HuH-7 (cell line): ENCODE data around the gene LASP1.
"Not testable (repeated sequence)": the region's sequence is repeated elsewhere in the genome, so short reads cannot be mapped to it uniquely, and the experiment has no call there.

Source experiments
- DNase-seq: peaks from one replicate; pipeline ENCODE4 v3.0.0; 2011; ENCODE audit warnings: low spot score

LASP1 gene

DNA sequence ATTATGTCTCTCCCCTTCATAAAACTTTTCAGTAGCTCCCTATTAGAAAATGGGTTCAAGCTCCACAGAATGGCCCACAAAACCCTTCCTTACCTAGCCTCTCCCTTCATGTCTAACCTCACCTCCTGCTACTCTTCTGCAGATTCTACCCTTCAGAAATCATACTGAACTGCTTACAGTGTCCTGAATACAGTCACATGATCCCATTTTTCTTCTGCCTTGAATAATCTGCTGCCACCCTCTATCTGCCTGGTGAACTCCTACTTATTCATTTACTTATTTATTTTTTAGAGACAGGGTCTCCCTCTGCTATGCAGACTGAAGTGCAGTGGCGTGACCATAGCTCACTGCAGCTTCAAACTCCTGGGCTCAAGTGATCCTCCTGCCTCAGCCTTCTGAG, 70.5 kb downstream of the LASP1 start:
- no peak for DNase-seq

DNA sequence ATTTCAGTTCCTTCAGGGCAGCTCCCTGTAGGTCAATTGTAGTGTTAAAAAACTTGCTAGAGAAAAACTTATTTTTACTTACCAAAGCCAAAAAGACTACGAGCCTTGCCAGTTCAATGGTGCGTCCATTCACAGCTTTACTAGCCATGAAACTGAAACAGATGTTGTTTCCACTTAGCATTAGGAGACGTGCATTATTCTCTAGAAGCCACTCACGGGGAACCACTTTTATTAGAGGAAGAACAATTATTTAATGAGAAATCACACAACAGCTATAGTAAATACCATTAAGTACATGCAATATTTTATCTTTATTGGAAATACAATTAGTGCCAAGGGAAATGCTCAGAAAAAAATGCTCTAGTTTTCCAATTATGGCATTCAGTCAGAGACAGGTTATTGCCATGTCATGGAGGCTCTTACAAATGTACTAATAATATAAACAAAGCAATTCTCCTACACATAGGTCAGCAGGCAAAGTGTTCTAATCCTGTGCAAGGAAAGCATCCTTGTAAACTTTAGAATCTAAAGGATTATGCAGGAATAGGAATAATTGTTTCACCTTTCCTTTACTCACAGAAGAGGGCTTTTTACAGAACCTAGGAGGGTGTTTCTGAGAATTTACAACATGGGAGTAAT, 73.0 kb downstream of the LASP1 start:
- DNase-seq: no peak

DNA sequence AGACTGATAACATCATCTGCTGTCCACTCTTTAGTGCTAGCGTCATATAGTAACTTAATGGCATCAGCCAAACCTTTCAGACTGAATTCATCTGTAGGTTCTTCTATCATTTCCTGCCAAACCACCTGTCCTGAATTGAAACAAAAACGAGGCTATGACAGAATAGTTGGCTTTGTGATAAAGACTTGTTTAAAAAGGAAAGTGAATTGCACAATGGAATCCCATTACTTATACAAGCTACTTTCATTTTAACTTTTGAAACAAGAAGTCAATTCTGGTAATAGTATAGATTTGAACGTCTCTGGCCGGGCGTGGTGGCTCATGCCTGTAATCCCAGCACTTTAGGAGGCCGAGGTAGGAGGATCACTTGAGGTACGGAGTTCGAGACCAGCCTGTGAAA, 73.7 kb downstream of the LASP1 start:
- DNase-seq: no peak

DNA sequence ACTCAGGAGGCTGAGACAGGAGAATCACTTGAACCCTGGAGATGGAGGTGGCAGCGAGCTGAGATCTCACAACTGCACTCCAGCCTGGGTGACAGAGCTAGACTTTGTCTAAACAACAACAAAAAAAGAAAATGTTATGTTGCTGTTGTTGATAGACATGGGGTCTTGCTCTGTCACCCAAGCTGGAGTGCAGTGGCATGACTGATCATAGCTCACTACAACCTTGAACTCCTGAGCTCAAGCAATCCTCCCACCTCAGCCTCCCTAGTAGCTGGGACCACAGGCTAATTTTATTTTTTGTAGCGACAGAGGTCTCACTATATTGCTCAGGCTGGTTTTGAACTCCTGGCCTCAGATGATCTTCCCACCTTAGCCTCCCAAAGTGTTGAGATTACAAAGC, 77.3 kb downstream of the LASP1 start:
- DNase-seq: no peak

DNA sequence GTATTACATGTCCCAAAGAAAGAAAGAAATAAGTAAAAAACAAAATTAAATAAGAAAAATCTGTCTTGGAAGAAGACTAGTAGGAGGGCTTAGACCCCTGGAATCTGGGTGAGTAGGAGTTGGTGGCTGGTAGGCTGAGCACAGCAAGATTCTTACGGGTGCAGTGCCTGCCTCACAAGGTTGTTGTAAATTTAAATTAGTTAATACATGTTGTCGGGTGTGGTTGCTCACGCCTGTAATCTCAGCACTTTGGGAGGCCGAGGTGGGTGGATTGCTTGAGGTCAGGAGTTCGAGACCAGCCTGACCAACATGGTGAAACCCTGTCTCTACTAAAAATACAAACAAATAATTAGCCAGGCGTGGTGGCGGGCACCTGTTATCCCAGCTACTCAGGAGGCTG, 83.9 kb downstream of the LASP1 start:
- DNase-seq: not testable (repeated sequence)

DNA sequence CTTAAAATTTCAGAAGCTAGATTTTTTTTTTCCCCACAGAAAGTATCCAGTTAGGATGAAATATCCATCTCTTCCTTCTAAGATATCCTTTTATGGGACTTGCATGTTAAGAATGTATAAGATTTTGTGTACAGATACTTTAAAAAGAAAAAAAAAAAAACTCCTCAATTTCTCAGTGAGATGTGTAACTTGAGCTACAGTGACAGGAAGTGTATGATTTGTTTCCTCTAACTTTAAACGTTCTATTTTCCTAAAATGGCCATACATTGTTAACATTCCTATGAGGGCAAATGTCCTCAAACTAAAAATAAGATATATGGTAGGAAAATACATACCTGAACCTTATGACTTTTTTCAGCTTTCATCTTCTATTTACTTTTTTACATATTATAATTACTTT, 88.5 kb downstream of the LASP1 start:
- no peak for DNase-seq

DNA sequence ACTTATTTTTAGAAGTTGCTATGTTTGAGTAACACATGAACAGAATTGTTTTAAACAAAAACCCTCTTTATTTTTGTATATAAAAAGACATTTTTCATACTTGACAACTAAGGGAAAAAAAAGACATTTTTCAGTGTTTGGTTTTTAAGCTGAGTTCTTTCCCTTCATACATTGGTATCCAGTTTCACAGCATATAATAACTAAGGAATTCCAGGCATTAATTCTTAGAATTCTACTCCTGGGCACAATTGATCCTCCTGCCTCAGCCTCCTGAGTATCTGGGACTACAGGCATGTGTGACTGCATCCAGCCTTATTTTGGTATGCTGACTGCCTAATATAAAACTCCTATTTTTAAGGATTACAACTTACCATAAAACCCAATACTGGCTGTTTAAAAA, 88.9 kb downstream of the LASP1 start:
- DNase-seq: no peak

DNA sequence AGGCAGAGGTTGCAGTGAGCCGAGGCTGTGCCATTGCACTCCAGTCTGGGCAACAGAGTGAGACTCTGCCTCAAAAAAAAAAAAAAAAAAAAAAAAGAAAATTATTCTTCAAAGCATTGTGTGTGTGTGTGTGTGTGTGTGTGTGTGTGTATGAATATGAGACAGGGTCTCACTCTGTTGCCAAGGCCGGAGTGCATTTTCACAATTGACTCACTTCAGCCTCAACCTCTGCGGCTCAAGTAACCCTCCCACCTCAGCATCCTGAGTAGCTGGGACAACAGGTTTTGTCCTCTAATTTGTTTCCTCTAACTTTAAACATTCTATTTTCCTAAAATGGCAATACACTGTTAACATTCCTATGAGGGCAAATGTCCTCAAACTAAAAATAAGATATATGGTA, 89.7 kb downstream of the LASP1 start:
- no peak for DNase-seq

DNA sequence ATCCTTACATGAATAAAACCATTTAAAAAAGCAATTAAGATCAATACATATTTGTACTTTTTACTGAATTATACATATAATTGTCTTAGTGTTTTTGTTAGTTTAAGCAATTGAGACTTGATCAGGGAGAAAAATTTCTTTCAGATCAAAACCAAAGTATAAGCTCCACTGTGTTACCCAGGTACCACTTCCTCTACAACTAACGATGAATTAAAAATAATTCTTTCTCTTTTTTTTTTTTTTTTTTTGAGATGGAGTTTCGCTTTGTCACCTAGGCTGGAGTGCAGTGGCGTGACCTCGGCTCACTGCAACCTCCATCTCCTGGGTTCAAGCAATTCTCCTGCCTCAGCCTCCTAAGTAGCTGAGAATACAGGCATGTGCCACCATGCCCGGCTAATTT, 90.5 kb downstream of the LASP1 start:
- no peak for DNase-seq

DNA sequence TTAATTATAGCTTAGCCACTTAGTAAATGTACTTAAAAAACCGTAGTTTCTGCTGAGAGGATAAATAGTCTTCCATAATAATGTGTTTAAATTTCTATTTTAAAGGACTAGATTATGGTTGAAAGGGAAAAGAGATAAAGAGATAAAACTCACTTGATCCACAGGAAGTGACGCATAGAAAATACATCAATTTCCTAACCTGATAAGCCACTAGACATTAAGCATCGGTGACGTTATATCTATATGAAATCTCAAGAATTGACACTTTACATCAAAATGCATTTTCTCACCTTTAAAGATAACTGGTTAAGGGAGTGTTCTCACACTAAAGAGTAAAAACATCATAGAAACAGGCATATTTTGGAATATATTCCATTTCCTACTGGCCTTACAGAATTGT, 91.6 kb downstream of the LASP1 start:
- DNase-seq: no peak

DNA sequence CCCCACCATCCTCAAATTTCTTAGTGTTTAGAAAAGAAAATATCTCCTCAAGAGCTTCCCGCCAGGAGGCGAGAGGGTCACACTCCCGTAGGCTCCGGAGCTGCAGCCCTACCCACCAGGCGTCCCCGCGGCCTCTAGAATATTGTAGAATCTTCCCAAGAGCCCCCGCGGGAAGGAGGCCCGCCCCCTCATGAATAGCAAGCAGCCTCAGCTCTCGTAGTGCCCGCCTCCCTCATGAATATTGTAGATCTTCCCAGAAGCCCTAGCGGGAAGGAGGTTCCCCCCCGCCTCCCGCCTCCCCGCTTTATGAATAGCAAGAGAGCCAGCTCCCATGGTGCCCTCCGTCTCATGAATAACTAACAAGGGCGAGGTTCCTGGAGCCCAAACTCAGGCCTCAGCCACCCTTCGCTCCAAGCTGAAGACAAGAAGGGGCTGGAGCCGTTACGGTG, 97.5 kb downstream of the LASP1 start, which contains the start of gene FBXO47:
Gene FBXO47 (minus strand): TSS at position 114 of the 449 bp plus-strand sequence. CDS start 4,378 bp downstream, outside the sequence.
- DNase-seq: no peak

DNA sequence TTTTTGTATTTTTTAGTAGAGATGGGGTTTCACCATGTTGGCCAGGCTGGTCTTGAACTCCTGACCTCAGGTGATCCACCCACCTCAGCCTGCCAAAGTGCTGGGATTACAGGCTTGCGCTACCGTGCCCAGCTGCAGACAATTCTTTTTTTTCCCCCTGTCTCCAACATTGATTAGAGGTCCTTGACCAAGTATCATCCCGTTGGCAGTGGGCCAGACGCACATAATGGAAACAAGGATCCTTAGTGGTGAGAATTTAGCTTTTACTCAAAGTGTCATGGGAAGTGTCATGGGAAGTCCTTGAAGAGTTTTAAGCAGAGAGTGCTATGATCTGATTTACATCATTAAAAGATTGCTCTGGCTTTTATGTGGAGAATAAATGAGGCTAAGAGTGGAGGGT, 99.4 kb downstream of the LASP1 start:
- no peak for DNase-seq

DNA sequence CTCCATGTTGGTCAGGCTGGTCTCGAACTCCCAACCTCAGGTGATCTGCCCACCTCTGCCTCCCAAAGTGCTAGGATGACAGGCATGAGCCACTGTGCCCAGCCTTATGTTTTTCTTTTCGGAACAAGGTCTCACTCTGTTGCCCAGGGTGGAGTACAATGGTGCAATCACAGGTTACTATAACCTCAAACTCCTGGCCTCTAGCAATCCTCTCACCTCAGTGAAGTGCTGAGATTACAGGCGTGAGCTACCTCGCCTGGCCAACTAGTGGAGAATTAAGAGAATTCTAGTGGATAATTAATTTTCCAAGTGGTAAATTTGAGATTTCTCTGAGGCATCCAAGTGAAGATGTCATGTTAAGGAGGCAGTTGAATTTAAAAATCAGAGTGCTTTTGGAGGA, 100.3 kb downstream of the LASP1 start:
- DNase-seq: no peak

DNA sequence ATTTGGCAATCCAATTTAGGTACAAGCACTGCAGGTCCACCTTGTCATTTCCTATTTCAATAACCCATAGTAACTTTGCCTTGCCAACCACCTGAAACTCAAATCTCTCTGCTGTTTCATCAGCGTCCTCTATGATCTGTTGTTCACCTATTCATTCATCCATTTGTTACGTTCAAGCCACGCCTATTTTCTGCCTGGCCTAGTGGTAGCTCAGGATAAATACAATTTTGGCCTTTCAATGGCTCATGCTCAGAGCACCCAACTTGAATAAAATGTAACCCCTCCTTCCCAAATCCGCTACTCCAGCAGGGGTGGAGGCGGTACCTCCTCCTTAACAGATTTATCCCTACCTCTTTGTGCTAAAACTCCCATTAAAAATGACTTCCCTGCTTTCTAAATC, 100.9 kb downstream of the LASP1 start:
- no peak for DNase-seq
